ENCODE data around the gene TSKS. TPM values are rescaled to one million over a fixed set of nuclear protein-coding genes. Genes with fewer than 3 reads are reported as not detected.

TSKS gene
- total and polyA plus RNA-seq, 10 of the 15 experiments (the other 5 are each of a cell fraction or from before 2014, with no cell fraction given) = not detected

DNA sequence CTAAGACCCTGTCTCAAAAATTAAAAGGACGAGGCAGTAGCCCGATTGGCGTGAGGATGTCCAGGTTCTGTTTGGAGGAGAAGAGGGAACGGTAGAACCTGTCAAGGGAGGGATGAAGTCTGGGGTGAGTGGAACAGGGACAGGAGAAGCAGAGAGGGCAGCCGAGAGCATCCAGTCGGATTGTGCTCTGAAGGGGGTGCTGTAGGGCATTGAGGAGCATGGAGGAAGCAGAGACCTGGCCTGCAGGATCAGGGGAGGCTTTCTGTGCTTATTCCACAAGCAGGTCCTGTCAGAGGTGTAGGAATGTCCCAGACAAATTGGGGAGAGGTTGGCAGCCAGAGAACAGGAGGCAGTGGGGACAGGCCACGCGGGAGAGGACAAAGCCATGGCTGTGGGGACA is 17.8 kb upstream of the TSKS start:
- TF ChIP-seq NR2C2 (IDR thresholded peaks at IDR 0.05; ENCODE audit: borderline replicate concordance, control insufficient read depth, insufficient read length, low read depth) (no peak), RUNX3 (IDR thresholded peaks at IDR 0.05; ENCODE audit: low read length) (no peak), PRDM15 (CRISPR knock-in tag; IDR thresholded peaks at IDR 0.05) (no peak), TAF1 (IDR thresholded peaks at IDR 0.05; ENCODE audit: borderline replicate concordance, low read depth, low read length) (no peak)
- Histone ChIP-seq H3K4me1 (ENCODE audit: control insufficient read depth, insufficient read depth, low read length) (peaks cover 11% of the 10 kb centered on the region), H4K20me1 (ENCODE audit: control insufficient read depth, insufficient read depth) (no peaks in the 10 kb centered on the region), H3K9ac (ENCODE audit: control insufficient read depth, insufficient read depth, low read length) (no peak overlapping the region), H3K79me2 (ENCODE audit: control insufficient read depth, insufficient read depth, low read length) (no peaks in the 10 kb centered on the region; the same call in 1 of the 2 replicates), H3K4me2 (ENCODE audit: control insufficient read depth, insufficient read depth) (no peak overlapping the region), H3K27ac (ENCODE audit: control insufficient read depth, insufficient read depth) (no peak overlapping the region), H2AFZ (ENCODE audit: control insufficient read depth, low read depth, low read length) (no peak overlapping the region), H3K4me3 (no peak overlapping the region), H3K36me3 (ENCODE audit: control insufficient read depth in 2 of 2, insufficient read depth in 2 of 2, low read length in 1 of 2) (peaks cover 3 to 12% of the 10 kb centered on the region in 2 experiments; a peak in 3 of 4 replicates), H3K27me3 (replicated peaks in 1 of 2; ENCODE audit: control insufficient read depth in 2 of 2, insufficient read depth in 2 of 2, low read length in 1 of 2) (no peaks in the 10 kb centered on the region), H3K9me3 (replicated peaks; ENCODE audit: control insufficient read depth, insufficient read depth, low read length) (no peaks in the 10 kb centered on the region; the same call in 2 of the 3 replicates)
- intact Hi-C loops (cut with micrococcal nuclease; ENCODE audit: unreplicated experiment) = no loop called here
- 99% methylated on average over 8 of the region's 8 CpGs for WGBS (ENCODE audit: insufficient coverage, insufficient replicate concordance, low lambda C conversion rate, missing lambda C conversion rate)
- SMC1A ChIA-PET (ENCODE audit: uncharacterized antibody, unreplicated experiment) = no interaction called here
- no peak for ATAC-seq
- no peak for FAIRE-seq
- RAD21 ChIA-PET (ENCODE audit: unreplicated experiment) = no interaction called here
- in situ Hi-C loops (cut with MboI) = no loop called here
- POLR2A ChIA-PET = interaction anchor here (0.5 kb wide), 1 partner anchor 84 kb away, joined by 7 read pairs; no protein-coding TSS in a partner anchor
- DNase-seq (ENCODE audit: low read depth, low spot score) = no peak
- BruUV-seq (replicated peaks) = no TSS peak
- CTCF ChIA-PET = no interaction called here
